GM18502 (cell line): ENCODE data around the gene BRD3OS.

Experiments
- ATAC-seq: cut with Tn5 transposase; IDR thresholded peaks from one replicate; pipeline ENCODE4 v1.9.1; 2021; ENCODE audit warnings: mild to moderate bottlenecking; ENCODE audit not compliant: unreplicated experiment, poor library complexity

Gene BRD3OS

DNA sequence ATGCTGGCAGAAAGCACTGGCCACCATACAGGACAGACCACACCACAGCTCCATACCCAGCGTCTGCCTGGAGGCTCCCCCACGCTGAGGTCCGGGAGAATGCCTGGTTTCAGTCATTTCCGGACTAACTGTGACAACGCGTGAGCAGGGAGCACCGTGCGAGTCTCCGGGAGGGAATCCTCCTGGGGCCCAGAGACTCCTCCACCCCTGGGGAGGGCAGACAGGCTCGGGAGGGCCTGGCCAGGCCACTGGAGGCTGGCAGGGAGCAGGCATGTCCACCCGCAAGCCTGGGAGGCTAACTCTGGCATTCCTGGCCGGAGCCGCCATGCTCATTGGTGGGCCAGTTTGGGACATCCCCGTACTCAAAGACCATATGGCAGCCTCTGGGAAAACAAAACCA, 6.5 kb downstream of the BRD3OS start:
- ATAC-seq: no peak

- ATAC-seq: no peak
These were observed 7.4 kb downstream of the BRD3OS start for GRCh38 chr9:134032456-134033222.

- no peak for ATAC-seq
These were observed 8.4 kb downstream of the BRD3OS start for GRCh38 chr9:134033516-134034214.

DNA sequence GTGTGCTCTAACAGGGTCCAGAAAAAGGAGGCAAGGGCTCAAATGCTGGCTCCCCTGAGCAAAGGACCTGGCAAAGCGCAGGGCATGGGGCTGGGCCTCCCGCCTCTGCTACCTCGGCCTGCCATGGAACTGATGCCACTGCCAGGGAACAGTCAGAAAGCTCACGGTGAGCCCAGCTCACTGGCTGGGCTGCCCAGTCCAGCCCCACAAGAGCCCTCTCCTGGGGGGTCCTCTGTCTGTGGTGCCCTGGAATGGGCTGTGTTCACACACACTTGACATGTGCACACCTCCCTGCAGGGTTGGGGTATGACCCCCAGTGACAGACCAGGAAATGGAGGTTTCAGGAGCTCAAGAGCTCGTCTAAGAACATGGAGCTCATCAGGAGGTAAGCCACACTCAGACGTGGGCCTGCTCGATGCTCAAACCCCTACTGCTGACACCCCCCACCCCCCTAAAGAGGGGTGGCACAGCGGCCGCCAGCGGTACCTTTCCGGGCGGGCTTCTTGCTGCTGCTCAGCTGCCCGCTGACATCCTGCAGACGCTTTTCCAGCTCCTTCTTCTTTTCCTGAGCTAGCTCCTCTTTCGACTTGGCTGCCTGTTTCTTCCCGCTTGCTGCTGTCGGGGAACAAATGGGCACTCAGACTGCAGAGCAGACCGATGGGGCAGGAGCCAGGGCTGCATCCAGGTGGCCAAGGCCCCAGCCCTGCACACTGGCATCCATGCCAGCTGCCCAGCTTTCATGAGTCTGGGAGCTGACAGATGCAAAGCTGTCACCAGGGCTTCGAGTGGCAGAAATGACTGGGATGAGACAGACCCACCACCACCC, 9.1 kb downstream of the BRD3OS start:
- no peak for ATAC-seq

DNA sequence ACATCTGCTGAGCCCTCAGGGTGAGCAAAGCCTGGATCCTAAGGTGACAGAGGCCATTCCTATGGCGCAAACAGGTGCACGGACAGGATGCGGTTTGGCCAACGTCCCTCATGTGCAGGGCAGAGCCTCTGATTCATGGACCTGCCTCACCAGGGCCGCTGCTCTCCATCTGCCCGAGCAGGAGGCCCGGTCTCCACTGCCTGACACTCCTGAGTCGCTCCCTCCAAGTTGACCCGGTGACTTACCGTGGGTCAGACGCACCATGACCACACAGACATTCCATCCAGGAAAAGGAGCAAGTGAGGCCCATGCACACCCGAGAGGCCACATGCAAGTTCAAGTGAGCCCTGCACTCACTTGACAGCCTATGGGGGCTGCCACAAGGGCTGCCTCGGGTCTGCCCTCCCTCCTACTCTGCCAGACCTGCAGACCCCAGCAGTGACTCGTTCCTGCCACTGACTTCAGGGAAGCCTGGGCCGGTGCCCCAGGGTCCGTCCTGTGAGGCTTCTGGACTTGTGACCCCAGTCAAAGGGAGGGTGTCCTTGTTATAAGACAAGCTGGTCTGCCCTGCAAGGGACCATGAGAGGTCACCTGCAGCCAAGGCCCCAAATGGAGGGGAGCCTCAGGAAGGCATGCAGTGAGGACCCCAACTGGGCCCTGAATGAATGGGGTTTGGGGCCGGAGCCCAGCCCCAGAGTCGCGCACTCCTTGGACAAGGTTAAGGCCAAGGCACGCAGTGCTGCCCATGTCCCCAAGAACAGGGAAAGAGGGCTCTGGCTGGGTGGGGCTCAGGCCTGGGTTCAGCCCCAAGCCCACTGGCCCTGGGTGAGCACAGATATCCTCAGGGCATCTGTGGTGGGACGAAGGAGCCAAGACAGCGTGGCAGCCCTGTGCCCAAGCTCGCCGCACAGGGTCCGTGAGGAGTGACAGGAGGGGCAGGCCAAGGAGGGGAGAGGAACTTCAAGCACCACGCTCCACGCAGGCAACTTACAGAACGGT, 10.1 kb downstream of the BRD3OS start:
- no peak for ATAC-seq

DNA sequence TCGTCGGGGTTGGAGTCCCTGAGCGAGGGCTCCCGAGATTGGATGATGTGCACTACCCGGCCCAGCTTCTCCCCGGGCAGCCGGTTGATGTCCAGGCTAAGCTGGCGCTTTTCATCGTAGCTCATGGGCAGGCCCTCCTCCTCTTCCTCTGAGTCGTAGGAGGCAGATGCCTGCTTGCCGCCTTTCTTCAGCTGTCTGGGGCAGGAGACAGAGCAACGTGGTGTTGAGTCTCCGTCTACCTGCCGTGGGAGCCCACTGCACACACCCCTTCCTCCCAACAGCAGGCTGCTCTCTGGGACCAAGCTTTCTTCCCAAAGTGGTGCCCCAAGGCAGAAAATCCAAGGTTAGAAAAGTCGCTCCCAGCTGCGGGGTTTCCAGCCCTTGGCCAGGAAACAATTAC, 10.8 kb downstream of the BRD3OS start:
- ATAC-seq: no peak

DNA sequence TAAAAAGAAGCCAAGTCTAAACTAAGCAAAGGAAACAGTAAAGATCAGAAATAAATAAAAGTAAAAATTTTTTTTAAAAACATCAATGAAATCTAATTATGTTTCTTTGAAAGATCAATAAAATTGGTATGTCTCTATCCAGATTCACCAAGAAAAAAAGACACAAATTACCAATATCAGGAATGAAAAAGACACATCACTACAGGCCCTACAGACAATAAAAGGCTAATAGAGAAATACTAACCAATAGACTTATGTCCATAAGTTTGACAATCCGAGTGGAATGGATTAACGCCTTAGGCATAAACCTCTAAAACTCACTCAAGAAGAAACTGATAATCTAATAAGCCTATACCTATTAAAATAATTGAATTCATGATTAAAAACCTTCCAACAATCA, 12.4 kb downstream of the BRD3OS start:
- ATAC-seq: no peak

- no peak for ATAC-seq
These were observed 14.3 kb downstream of the BRD3OS start for GRCh38 chr9:134039386-134040175.

DNA sequence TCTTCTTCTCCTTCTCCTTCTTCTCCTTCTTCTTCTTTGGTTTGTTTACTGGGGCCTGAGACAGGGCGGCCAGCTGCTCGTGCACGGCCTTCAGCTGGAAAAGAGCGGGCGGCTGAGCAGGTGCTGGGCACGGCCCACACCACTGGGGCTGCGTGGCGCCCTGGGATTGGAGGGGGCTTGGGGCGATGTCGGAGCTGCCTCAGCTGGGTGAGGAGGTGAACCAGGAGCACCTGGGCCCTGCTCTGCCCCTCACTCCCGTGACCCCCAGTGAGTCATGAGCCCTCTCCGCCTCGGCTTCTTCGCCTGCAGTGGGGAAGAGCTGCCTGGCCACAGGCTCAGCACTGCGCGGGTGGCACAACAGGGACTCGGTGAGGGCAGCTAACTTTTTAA, 14.9 kb downstream of the BRD3OS start:
- no peak for ATAC-seq

GRCh38 chr9:134040781-134041648, 15.7 kb downstream of the BRD3OS start:
- ATAC-seq: no peak

DNA sequence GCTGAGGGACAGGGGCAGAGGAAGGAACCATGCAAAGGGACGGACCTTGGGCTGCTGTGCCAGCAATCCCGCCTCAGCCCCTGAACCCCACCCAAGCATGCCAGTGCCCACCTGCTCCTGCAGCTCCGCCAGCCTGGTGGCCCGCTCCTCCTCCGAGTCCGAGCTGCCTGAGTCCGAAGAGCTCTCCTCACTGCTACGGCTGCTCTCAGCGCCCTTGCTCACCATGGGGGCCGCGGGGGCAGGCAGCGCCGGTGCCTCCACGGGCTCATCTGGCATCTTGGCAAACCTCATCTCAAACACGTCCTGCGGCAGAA, 16.3 kb downstream of the BRD3OS start:
- no peak for ATAC-seq

- ATAC-seq: no peak
These were observed 18.3 kb downstream of the BRD3OS start for GRCh38 chr9:134043531-134043988.

GRCh38 chr9:134044944-134045343, 19.7 kb downstream of the BRD3OS start:
- no peak for ATAC-seq

DNA sequence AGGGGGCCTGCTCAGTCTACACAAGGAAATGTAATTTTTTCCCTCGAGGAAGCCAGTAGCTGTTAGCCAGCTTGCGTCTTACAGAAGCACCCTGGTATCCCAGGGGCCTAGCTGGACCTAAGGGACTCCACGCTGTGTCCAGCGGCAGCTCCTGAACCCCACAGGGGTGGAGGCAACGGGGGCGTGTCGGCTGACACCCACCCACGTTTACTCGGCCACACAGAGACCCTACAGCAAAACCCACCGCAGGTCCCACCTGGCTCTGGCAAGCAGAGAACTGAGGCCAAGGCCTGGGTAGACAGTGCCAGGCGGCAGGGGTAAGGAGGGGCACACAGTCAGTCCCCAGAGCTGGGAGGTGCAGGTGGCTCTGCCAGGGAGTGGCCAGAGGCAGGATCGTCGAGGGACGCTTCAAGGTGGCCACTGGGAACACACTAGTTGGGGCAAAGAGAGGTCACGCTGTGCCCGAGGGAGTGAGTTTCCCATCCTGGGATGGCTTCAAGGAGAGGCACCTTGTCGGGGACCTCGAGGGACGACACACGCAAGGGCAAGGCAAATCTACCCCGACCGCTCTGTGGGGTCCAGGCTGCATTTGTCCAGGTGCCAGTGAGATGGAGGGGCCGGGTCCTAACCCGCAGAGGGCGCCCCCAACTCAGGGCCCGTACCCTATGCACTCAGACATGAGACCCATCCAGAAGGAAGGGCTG, 20.7 kb downstream of the BRD3OS start:
- ATAC-seq: no peak

DNA sequence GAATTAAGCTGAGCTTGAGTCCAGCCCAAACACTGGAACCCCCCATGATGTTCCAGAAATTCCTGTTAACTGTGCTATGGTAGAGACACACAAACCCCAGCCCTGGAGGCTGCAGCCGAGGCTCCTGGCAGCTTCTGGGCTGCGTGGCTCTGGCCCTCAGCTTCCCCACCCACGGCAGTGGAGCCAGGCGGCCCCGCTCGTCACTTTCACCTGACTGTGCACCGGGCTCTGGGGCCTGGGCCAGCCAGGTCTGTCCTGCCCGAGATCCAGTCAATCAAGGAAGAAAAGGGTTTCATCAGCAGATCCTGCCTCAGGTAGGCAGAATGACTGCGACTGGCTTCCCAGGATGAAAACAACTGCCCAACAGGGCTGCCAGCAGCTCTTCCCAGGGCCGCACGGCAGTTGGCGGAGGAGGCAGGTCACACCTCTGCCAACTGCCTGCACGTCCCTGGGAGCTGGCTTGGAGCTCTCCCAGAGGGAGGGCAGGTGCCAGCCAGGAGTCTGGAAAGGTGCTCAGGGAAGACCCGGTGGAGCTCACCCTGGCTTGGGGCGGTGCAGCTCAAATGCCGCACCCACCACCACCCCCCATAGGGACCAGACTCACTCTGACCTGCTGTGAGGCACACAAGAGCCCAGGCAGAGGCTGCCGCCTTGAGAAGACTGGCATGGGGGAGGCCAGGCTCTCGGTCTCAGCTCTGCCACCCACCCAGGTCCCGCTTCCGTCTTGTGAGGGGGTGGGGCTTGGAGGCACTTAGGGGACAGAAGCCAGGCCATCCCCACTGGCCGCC, 21.8 kb downstream of the BRD3OS start:
- no peak for ATAC-seq

DNA sequence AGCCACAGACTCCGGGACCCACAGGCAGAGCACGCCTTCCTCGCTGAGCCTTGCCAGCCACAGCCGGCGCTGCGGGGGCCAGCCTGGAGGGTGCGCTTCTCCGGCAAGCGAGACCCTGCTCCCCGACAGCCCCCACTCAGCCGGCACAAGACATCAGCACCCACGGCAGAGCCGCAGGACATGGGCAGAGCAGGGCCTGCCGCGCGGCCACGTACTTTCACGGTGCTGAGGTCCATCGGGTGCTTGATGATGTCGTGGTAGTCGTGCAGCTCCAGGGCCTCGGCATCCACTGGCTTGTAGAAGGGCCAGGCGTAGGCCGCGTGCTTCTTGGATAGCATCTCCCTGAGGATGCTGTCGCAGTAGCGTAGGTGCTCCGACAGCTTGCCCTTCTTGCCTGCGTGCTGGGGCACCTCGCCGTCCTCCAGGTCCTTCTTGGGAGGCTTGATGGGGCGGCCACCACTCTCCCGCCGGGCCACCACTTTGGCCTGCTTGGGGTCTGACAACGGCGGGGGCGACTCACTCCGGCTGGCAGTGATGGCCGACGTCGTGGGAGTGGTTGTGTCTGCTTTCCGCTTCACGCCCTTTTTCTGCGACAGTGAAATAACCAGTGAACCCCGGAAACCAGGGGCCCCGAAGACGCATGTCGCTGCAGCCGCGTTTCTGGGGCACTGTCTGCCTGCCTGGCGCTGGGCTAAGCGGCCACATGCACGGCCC, 22.7 kb downstream of the BRD3OS start:
- ATAC-seq: no peak
